CD4-positive, alpha-beta T cell treated with Interleukin-17A for 4 hours (primary cell): Measurements from ENCODE around the gene GUCD1.

Source experiments
- DNase-seq: peaks from one replicate; pipeline ENCODE4 v3.0.0-alpha.2; 2020; ENCODE audit warnings: mixed read lengths

Gene GUCD1

GRCh38 chr22:24501301-24502005 is 53.5 kb downstream of the GUCD1 start:
- no peak for DNase-seq

- DNase-seq = no peak
Observed at GRCh38 chr22:24500277-24500820, 54.6 kb downstream of the GUCD1 start.

DNA sequence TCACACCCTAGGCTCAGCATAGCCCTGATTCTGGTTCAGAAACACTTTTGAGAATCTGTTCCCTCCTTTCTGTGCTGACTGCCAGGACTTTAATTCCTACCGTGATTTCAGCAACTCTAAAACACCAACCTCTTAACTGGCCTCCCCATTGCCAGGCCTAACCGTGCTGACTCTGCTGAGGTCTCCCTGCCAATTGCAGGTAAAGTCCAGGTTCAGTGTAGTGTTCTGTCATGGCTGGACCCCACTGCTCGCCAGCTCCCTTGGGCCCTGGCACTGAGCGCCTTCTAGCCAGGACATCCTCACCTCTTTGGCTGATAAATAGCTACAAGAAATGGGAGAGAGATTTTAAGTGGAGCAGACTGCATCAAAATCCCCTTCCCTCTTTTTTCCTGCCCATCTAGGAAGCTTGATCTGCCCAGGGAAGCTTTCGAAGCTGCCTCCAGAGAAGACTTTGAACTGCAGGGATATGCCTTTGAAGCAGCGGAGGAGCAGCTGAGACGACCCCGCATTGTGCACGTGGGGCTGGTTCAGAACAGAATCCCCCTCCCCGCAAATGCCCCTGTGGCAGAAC is 55.1 kb downstream of the GUCD1 start:
- no peak for DNase-seq

DNA sequence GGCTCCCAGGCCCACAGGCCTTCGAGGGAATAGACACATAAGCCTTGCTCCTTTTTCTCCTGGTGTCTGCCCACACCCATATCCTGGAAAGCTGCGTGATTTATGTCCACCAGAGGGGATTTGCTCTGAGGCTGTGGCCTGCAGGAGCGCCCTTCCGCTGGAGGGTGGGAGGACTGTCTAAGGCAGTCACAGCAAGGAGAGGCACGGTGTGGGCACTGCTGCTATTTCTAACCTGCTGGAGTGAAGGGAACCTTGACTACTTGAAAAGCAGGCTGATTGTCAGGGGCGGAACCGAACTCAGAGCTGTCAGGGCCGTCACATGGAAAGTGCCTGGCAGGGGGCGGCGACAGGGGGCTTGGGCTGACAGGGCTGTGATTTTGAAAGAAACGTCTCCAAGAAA is 56.1 kb downstream of the GUCD1 start:
- DNase-seq = no peak

GRCh38 chr22:24497841-24498258 is 57.1 kb downstream of the GUCD1 start:
- no peak for DNase-seq

DNA sequence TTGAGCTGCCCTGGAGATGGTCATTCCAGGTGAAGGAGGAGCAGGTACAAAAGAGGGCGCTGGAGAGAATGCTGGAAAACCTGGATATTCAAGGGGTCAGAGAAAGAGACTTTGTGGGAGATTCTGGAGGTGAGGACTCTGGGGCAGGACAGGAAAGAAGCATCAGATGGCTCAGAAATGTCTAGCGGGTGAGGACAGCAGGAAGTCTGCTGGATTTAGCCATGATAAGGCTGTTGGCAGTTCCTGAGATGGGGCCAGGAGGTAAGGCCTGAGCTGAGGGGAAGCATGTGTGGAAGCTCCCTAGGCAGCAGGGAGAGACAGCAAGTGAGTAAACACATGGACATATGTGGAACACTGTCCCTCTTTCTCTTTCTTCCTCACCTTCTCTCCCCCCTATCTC is 58.3 kb downstream of the GUCD1 start:
- no peak for DNase-seq

GRCh38 chr22:24496234-24496633 is 58.7 kb downstream of the GUCD1 start:
- DNase-seq = no peak

GRCh38 chr22:24495365-24495675 is 59.6 kb downstream of the GUCD1 start:
- no peak for DNase-seq

- DNase-seq = no peak
Observed at GRCh38 chr22:24494528-24495364, 60.2 kb downstream of the GUCD1 start, which contains the start of gene UPB1. UPB1 (plus strand) TSS chr22:24495332; CDS start chr22:24495404, 72 bp downstream.

DNA sequence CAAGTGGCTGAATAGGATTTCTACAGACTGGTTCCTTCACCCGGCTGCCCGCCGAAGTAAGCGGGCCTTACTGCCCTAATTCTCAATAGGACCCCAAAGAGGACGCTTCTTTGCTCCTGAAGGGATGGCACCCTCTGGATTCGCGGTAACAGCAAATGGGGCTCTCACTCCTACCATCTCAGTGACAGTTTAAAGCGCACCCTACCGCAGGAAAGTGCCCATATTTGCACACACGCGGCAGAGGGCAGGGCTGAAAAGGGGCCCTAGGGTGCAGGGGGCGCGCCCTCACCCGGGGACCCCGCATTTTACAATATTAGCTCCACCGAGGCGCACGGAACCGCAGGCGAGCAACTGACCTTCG is 60.8 kb downstream of the GUCD1 start:
- DNase-seq = no peak

GRCh38 chr22:24492391-24492790 is 62.5 kb downstream of the GUCD1 start:
- no peak for DNase-seq
